ENCODE data around the gene ZNF653. TPM values are rescaled to one million over a fixed set of nuclear protein-coding genes. Genes with fewer than 3 reads are reported as not detected.
A peak's percentile ranks its signal among the peaks of the same experiment; 100 is the strongest.

Gene ZNF653
- total and polyA plus RNA-seq, 9 of the 15 experiments (the other 6 are each of a cell fraction or from before 2014, with no cell fraction given) = 1.6 to 8.0 (median 4.2) TPM; not detected in 2

GRCh38 chr19:11528551-11529341 is 23.1 kb upstream of the ZNF653 start, which contains the start of gene ECSIT (continued):
- no peak for TF ChIP-seq ZNF592 (IDR thresholded peaks at IDR 0.05)
- no peak for TF ChIP-seq PKNOX1 (IDR thresholded peaks at IDR 0.05)
- no peak for TF ChIP-seq NCOA2 (IDR thresholded peaks at IDR 0.05; ENCODE audit: partially characterized antibody in 2 of 2)
- TF ChIP-seq ZNF316 (IDR thresholded peaks at IDR 0.05) = no peak
- TF ChIP-seq USF2 (CRISPR knock-in tag; IDR thresholded peaks at IDR 0.05) = 0 out of 2 replicates have a peak, but pooled peaks have one; percentile 3
- no peak; the same call in 1 of the 2 replicates for TF ChIP-seq E2F1 (CRISPR knock-in tag; IDR thresholded peaks at IDR 0.05)
- no peak for TF ChIP-seq ZNF512 (tag; IDR thresholded peaks at IDR 0.05)
- TF ChIP-seq ZNF280A (IDR thresholded peaks at IDR 0.05; ENCODE audit: low read depth, partially characterized antibody) = no peak
- TF ChIP-seq TCF7L2 (IDR thresholded peaks at IDR 0.05; ENCODE audit: low read depth, low read length) = peak; percentile 76
- no peak for TF ChIP-seq ELF2 (CRISPR knock-in tag; IDR thresholded peaks at IDR 0.05)
- TF ChIP-seq TOE1 (IDR thresholded peaks at IDR 0.05; ENCODE audit: borderline replicate concordance) = no peak
- no peak for TF ChIP-seq TOE1 (CRISPR knock-in tag; IDR thresholded peaks at IDR 0.05; ENCODE audit: borderline replicate concordance, low read depth)
- peak; percentile 27 for TF ChIP-seq MEIS2 (IDR thresholded peaks at IDR 0.05; ENCODE audit: partially characterized antibody)
- no peak for TF ChIP-seq BACH1 (tag; IDR thresholded peaks at IDR 0.05)
- TF ChIP-seq HNRNPUL1 (IDR thresholded peaks at IDR 0.05; ENCODE audit: low read length) = no peak

All from K562 (cell line).